HL-60 (cell line): ENCODE data around the gene PFDN6.

Experiments
- GABPA ChIP-seq: IDR thresholded peaks from 2 replicates; pipeline ENCODE4 v1.6.1; 2012; ENCODE audit warnings: low read depth
- POLR2AphosphoS5 ChIP-seq: IDR thresholded peaks from 2 replicates; pipeline ENCODE4 v1.6.1; 2012; ENCODE audit warnings: low read depth
- REST ChIP-seq: IDR thresholded peaks from 2 replicates; pipeline ENCODE4 v1.6.1; 2012; ENCODE audit warnings: low read depth; ENCODE audit not compliant: insufficient replicate concordance
- SPI1 ChIP-seq: IDR thresholded peaks from 2 replicates; pipeline ENCODE4 v1.6.1; 2012; ENCODE audit warnings: low read depth, mild to moderate bottlenecking, borderline replicate concordance
- TF ChIP-seq, protein P1 (sequence below): IDR thresholded peaks from one replicate; pipeline ENCODE4 v1.5.1; 2011; ENCODE audit warnings: low read length, control low read depth, inconsistent platforms; ENCODE audit not compliant: insufficient read depth

GRCh38 chr6:33336495-33336894, 47.1 kb downstream of the PFDN6 start:
- TF ChIP-seq POLR2AphosphoS5 (no peak), GABPA (no peak), REST (no peak), SPI1 (no peak)
- TF ChIP-seq, protein P1, sequence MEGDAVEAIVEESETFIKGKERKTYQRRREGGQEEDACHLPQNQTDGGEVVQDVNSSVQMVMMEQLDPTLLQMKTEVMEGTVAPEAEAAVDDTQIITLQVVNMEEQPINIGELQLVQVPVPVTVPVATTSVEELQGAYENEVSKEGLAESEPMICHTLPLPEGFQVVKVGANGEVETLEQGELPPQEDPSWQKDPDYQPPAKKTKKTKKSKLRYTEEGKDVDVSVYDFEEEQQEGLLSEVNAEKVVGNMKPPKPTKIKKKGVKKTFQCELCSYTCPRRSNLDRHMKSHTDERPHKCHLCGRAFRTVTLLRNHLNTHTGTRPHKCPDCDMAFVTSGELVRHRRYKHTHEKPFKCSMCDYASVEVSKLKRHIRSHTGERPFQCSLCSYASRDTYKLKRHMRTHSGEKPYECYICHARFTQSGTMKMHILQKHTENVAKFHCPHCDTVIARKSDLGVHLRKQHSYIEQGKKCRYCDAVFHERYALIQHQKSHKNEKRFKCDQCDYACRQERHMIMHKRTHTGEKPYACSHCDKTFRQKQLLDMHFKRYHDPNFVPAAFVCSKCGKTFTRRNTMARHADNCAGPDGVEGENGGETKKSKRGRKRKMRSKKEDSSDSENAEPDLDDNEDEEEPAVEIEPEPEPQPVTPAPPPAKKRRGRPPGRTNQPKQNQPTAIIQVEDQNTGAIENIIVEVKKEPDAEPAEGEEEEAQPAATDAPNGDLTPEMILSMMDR = no peak
